Measurements from ENCODE around the gene HMGN5.

The HMGN5 gene

DNA sequence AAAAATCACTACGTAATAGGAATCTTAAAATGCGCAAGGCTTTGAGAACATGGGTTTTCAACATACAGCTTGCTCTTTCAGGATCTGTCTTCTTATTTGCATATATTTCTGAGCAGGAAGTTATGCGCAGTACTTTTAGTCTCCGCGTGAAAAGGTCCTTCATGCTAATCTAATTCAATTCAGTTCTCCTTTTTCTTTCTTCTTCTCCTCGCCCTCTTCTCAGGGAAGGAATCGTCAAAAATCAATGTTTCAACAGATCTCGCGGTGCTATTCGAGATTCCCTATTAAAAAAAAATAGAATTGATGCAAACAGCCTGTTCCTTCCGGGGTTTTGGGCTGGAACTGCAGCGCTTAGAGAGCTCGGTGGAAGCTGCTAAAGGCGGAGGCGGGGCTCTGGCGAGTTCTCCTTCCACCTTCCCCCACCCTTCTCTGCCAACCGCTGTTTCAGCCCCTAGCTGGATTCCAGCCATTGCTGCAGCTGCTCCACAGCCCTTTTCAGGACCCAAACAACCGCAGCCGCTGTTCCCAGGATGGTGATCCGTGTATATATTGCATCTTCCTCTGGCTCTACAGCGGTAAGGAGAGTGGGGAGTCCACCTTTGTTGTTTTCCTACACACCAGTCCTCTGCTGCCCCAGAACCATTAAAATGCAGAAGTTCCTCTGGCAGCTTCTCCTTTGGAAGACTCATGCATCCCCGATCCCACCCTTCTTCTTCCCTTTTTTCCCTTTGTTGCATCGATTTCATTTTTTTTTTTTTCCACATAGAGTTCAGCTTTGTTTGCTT, at the start of gene HMGN5, which contains the start of gene SH3BGRL:
HMGN5 (minus strand) TSS at position 243 of the 785 bp plus-strand sequence. CDS start 80,364 bp downstream, outside the sequence.
SH3BGRL (plus strand) TSS at position 432 of the 785 bp plus-strand sequence; CDS start at position 531, 99 bp downstream.
- TF ChIP-seq, protein P1, sequence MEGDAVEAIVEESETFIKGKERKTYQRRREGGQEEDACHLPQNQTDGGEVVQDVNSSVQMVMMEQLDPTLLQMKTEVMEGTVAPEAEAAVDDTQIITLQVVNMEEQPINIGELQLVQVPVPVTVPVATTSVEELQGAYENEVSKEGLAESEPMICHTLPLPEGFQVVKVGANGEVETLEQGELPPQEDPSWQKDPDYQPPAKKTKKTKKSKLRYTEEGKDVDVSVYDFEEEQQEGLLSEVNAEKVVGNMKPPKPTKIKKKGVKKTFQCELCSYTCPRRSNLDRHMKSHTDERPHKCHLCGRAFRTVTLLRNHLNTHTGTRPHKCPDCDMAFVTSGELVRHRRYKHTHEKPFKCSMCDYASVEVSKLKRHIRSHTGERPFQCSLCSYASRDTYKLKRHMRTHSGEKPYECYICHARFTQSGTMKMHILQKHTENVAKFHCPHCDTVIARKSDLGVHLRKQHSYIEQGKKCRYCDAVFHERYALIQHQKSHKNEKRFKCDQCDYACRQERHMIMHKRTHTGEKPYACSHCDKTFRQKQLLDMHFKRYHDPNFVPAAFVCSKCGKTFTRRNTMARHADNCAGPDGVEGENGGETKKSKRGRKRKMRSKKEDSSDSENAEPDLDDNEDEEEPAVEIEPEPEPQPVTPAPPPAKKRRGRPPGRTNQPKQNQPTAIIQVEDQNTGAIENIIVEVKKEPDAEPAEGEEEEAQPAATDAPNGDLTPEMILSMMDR (IDR thresholded peaks at IDR 0.05; ENCODE audit: low read depth, low read length), result no peak
- DNase-seq, result peak; percentile 31
- Histone ChIP-seq H3K27ac (no peak within 1 kb of the TSS), H3K36me3 (no peaks in the 10 kb centered on the region), H3K27me3 (ENCODE audit: insufficient read depth, low read depth, severe bottlenecking) (no peaks in the 10 kb centered on the region), H3K4me3 (ENCODE audit: low read depth, low read length) (peak within 1 kb of the TSS; percentile 28), H3K9me3 (ENCODE audit: severe bottlenecking) (no peaks in the 10 kb centered on the region)

GRCh38 chrX:81241753-81242152, 40.0 kb upstream of the HMGN5 start:
- no peak for DNase-seq
- no peak overlapping the region for H3K4me3 ChIP-seq (ENCODE audit: low read depth, low read length)

GRCh38 chrX:81240701-81241331, 39.1 kb upstream of the HMGN5 start:
- TF ChIP-seq, protein P1 (IDR thresholded peaks at IDR 0.05; ENCODE audit: low read depth, low read length), result no peak
- Histone ChIP-seq H3K4me3 (ENCODE audit: low read depth, low read length) (no peak overlapping the region), H3K9me3 (ENCODE audit: severe bottlenecking) (no peaks in the 10 kb centered on the region), H3K36me3 (no peaks in the 10 kb centered on the region), H3K27ac (no peak overlapping the region), H3K27me3 (ENCODE audit: insufficient read depth, low read depth, severe bottlenecking) (no peaks in the 10 kb centered on the region)
- no peak for DNase-seq

More at GRCh38 chrX:81241753-81242152, 40.0 kb upstream of the HMGN5 start:
- no peaks in the 10 kb centered on the region for H3K27me3 ChIP-seq (ENCODE audit: insufficient read depth, low read depth, severe bottlenecking)
- no peaks in the 10 kb centered on the region for H3K36me3 ChIP-seq
- TF ChIP-seq, protein P1 (IDR thresholded peaks at IDR 0.05; ENCODE audit: low read depth, low read length), result no peak
- no peaks in the 10 kb centered on the region for H3K9me3 ChIP-seq (ENCODE audit: severe bottlenecking)
- H3K27ac ChIP-seq, result no peak overlapping the region

DNA sequence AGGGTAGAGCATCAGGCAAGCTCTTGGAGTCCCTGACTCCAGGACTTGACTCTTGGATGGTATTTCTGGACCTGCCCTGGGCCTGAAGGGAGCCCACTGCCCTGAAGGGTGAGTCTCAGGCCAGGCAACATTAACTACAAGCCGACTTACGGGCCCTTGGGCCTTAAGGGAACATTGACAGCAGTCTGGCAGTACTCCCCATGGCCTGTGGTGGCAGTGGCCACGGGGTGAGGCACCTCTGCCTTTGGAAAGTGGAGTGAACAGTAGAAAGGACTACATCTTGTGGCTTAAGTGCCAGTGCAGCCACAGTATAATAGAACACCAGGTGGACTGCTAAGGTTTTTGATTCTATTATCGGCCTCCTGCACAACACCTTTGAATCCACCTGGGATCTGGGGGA, 36.5 kb upstream of the HMGN5 start:
- H3K27me3 ChIP-seq (ENCODE audit: insufficient read depth, low read depth, severe bottlenecking), result no peaks in the 10 kb centered on the region
- no peak overlapping the region for H3K27ac ChIP-seq
- H3K9me3 ChIP-seq (ENCODE audit: severe bottlenecking), result no peaks in the 10 kb centered on the region
- H3K36me3 ChIP-seq, result no peaks in the 10 kb centered on the region
- DNase-seq, result no peak
- no peak overlapping the region for H3K4me3 ChIP-seq (ENCODE audit: low read depth, low read length)
- TF ChIP-seq, protein P1 (IDR thresholded peaks at IDR 0.05; ENCODE audit: low read depth, low read length), result no peak

GRCh38 chrX:81237516-81237915, 35.8 kb upstream of the HMGN5 start:
- TF ChIP-seq, protein P1 (IDR thresholded peaks at IDR 0.05; ENCODE audit: low read depth, low read length), result no peak
- Histone ChIP-seq H3K9me3 (ENCODE audit: severe bottlenecking) (no peaks in the 10 kb centered on the region), H3K4me3 (ENCODE audit: low read depth, low read length) (no peak overlapping the region), H3K27ac (no peak overlapping the region), H3K27me3 (ENCODE audit: insufficient read depth, low read depth, severe bottlenecking) (no peaks in the 10 kb centered on the region), H3K36me3 (no peaks in the 10 kb centered on the region)
- no peak for DNase-seq
